Tibial nerve (tissue), 4 donors: ENCODE measurements around the gene HEMK1.

Source experiments
- CTCF ChIP-seq, 5 experiments: fragments of 200-600 bp in 3 of 5; fragments of 450-650 bp in 2 of 5; sonication (generic) in 3 of 5; IDR thresholded peaks; one replicate each; pipeline ENCODE4 v1.5.1; 2016 to 2019; ENCODE audit warnings: antibody characterized with exemption in 5 of 5, mild to moderate bottlenecking in 3 of 5, moderate library complexity in 2 of 5
- EP300 ChIP-seq, 2 donors: sonication (generic); formaldehyde crosslinking; IDR thresholded peaks; one replicate each; pipeline ENCODE4 v1.6.1; 2017; ENCODE audit warnings: antibody characterized with exemption in 2 of 2, mild to moderate bottlenecking in 1 of 2

- TF ChIP-seq CTCF (IDR thresholded peaks at IDR 0.05) (no peak), EP300 (IDR thresholded peaks at IDR 0.05) (no peak)
These were observed 59.3 kb downstream of the HEMK1 start for GRCh38 chr3:50628601-50629000.
